GM12875 (cell line): ENCODE results near the gene SARS1.
A peak's percentile ranks its signal among the peaks of the same experiment; 100 is the strongest.

ENCODE experiments used
- H3K4me3 ChIP-seq: one replicate; pipeline ENCODE4 v1.5.1; 2011; ENCODE audit warnings: low read depth, low read length, control low read depth
- CTCF ChIP-seq: IDR thresholded peaks from 2 replicates; pipeline ENCODE4 v1.5.1; 2011; ENCODE audit warnings: low read depth, mild to moderate bottlenecking, control low read depth, inconsistent platforms, low read length, moderate library complexity, borderline replicate concordance; ENCODE audit not compliant: insufficient read depth

Gene SARS1

GRCh38 chr1:109274533-109275476 is 61.1 kb downstream of the SARS1 start:
- TF ChIP-seq CTCF: no peak
- H3K4me3 ChIP-seq: no peak overlapping the region

GRCh38 chr1:109275706-109276345 is 62.1 kb downstream of the SARS1 start:
- no peak for TF ChIP-seq CTCF
- no peak overlapping the region for H3K4me3 ChIP-seq

- H3K4me3 ChIP-seq: no peak overlapping the region
- TF ChIP-seq CTCF: peak; percentile 97
These were observed 63.9 kb downstream of the SARS1 start for GRCh38 chr1:109277434-109278204.

DNA sequence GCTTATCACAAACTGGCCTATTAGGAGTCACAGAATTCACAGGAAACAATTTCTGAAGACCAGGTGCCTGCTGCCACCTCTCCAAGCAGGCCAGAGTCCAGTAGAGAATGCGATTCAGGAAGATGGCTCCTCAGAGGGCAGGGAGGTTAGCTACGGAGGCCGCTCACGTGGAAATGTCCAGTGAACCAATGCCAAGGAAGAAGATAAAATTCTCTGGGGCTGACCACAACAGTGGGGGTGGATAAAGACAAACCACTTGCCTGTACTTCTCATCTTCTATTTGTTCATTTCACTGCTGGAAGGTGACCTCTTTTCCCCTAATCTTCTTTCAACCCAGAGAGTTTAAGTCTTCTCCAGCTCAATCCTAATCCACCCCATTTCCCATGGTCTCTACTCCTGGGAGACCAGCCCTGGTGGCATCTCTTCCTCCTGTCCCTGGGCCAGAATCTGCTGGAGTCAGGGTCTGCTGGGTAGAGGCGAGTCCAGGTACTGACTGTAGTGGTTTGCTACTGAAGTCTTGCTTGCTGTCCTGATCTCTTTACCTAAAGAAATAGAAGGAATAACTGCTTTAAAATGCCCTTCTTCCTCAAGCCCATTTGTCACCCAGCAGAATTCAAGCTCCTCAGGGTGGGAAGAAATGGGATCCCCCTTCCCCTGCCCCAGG is 66.0 kb downstream of the SARS1 start:
- no peak for TF ChIP-seq CTCF
- no peak overlapping the region for H3K4me3 ChIP-seq

- TF ChIP-seq CTCF: no peak
These were observed 67.1 kb downstream of the SARS1 start for GRCh38 chr1:109280862-109281261.

GRCh38 chr1:109281680-109282496 is 68.2 kb downstream of the SARS1 start:
- no peak for TF ChIP-seq CTCF

More at GRCh38 chr1:109280862-109281261, 67.1 kb downstream of the SARS1 start:
- no peak overlapping the region for H3K4me3 ChIP-seq

More at GRCh38 chr1:109281680-109282496, 68.2 kb downstream of the SARS1 start:
- H3K4me3 ChIP-seq: peak overlapping the region; percentile 87
